HG02642 (cell line): ENCODE results near the gene DPP10.
"Not testable (repeated sequence)": the region's sequence is repeated elsewhere in the genome, so short reads cannot be mapped to it uniquely, and the experiment has no call there.

ENCODE experiments used
- ATAC-seq: cut with Tn5 transposase; IDR thresholded peaks from one replicate; pipeline ENCODE4 v1.9.1; 2021; ENCODE audit warnings: mild to moderate bottlenecking; ENCODE audit not compliant: unreplicated experiment, poor library complexity

Gene DPP10

DNA sequence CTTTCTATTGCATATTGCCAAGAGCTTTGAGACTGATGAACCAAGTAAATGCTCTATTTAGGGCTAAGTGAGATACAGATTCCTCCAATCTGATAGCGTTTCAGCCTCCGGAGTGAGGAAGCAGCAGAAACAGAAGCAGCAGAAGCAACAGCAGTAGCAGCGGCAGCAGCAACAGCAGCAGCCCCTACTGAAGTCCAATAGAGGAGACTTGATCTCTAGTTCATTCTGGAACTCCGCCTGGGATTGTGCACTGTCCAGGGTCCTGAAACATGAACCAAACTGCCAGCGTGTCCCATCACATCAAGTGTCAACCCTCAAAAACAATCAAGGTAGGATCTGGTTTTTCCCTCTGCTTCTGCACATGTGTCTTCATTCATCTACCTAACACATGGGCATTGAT lies at the start of gene DPP10:
DPP10 (plus strand) TSS at position 132 of the 400 bp plus-strand sequence.
- no peak for ATAC-seq

DNA sequence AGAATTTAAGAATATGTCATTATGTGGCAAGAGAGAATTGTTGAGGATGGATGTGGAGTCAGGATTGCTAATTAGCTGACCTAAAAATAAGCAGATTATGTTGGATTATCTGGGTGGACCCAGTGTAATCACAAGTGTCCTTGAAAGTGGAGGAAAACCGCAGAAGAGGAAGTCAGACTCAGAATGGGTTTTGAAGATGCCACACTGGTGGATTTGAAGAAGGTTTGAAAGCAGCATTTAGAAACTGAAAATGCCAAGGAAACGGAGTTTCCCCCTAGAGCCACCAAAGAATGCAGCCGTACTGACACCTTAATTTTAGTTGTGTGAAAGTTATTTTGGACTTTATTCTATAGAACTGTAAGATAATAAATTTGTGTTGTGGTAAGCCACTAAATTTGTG lies 41.6 kb upstream of the DPP10 start:
- ATAC-seq = no peak

DNA sequence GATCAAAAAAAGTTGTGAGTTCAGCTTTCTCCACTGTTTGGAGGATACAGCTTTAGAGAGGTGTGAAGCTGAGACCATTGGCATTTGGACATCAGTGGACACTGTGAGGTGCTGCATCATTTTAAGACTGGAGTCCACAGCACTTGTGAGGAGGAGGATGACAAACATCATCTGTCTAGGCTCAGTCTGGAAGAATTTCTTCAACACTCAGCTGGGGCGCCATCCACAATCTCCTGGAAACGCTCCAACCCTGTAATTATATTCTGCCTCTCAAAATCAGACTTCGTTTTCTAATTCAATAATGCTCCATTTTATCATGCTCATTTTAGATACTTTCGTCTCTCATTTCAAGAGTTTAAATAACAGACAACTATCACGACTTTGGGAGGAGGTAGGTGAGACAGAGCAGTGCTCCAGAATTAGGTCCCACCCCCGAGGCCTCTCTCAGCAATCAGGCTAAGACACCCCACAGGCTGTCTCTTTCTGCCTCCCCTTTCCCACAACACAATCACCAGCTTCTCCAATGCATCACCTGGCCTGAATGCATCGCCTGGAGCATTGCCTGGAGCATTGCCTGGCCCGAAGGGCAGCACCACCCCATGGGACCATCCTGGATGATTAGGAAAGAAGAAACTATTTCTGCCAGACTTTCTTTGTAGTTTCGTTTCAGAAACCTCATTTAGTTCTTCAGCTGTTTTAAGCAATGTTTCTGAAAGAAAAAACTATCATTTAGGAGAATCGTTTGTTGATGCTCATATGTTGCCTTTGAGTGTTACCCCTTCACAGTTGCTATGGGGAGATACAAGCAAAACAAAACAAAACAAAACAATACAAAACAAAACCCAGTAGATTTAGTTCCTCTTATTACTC lies 37.0 kb upstream of the DPP10 start:
- ATAC-seq = no peak

DNA sequence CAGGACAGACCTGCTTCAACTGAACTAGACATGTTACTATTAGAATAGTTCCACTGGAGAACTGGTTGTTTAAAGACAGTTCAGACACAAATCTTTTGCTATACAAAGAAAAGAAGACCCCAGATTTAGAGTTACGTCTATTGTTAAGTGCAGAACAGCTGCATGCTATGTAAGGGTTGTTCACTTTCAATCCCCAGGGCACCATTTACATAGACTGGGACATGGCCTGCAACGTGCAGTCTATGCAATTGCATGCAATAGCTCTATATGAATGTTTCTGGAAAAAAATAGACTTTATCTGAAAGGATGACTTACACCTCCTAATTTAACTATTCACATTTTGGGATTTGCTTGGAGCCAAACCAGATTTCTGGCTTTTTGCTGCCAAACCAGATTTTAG lies 36.1 kb upstream of the DPP10 start:
- no peak for ATAC-seq

DNA sequence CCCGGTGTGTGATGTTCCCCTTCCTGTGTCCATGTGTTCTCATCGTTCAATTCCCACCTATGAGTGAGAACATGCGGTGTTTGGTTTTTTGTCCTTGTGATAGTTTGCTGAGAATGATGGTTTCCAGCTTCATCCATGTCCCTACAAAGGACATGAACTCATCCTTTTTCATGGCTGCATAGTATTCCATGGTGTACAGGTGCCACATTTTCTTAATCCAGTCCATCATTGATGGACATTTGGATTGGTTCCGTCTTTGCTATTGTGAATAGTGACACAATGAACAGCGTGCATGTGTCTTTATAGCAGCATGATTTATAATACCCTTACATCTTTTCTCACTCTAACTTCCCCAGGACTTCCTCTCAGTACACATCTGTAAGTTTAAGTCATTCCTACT lies 35.1 kb upstream of the DPP10 start:
- ATAC-seq = not testable (repeated sequence)

DNA sequence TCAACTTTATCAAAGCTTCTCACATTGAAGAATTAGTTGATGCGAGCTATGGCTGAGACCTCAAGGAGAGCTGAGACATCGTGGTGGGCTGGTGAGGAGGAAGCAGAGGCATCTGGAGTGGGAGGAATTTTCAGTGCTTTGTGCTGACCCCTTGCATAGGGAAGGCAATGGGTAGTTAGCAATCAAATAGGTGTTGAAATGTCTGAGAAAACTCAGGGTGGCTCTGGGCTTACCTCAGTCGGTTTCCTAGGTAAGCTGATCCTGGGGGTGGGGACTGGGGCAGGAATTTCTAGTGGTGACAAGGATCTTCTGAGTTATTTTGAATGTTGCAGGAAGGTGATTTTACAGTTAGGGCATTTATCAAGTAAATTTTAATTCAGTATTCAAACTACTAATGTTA lies 20.7 kb upstream of the DPP10 start:
- no peak for ATAC-seq

DNA sequence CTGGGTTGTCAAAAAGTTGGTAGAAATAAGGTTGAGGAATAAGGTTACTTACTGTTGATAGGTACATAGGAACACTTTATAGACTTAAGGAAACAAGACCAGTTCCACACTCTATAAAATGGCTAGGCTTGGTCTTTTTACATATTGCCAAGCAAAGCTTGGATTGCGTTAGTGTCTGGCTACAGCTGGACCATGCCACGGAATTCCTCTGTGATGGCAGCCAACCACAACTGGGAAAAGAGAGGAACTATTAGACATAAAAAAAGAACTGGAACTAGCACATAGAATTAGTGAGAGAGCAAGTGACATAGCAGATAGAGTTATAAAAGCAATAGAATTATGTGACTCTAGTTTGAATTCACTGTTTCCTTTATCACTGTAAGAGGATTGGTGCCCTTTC lies 17.7 kb upstream of the DPP10 start:
- no peak for ATAC-seq

DNA sequence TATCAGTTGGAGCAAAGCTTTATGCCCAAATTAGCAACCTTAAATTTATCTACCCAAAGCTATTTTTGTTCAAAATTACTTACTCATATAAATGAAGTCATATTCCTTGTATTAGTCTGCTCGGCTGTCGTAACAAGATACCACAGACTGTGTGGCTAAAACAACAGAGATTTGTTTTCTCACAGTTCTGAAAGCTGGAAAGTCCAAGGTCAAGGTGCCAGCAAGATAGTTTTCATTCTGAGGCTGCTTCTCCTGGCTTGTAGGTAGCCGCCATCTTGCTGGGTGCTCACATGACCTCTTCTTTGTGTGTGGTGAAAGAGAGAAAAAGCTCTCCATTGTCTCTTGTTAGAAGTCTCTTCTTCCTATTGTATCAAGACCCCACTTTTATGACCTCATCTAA lies 15.7 kb upstream of the DPP10 start:
- ATAC-seq = no peak

DNA sequence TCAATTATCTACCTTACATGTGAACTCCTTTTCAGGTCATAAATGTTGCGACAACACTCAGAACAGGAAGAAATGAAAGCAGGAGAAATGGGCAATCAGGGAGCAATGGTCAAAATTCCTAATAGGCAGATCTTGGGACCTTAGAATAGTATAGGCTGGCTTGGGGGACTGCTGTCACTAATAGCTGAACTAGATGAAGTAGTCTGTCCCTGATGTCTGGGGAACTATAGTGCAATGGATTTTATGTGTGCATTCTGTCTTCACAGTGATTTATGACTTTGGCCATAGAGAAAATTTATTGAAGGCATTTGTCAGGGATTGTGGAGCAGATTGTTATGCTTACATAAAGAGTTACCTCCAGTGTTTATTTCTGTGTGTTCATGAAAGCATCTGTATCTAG lies 6.1 kb upstream of the DPP10 start:
- no peak for ATAC-seq

DNA sequence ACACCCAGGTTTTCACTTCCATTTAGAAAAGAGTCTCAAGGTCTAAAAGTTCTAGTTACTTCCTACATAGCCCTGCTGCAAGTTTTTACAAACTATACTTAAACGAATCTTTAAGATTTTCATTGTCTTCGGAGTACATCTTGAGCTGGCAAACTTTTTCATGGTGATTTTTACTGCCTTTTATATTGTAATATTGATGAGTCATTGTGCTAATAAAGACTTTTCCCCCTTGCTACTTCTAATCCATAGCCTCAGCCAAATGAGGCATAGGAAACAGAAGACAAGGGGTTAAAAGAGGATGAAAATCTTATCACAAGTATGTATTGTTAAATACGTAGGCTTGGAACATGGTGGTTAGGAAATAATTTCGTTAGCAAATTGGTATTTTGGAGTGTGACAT lies 4.1 kb downstream of the DPP10 start:
- ATAC-seq = no peak

DNA sequence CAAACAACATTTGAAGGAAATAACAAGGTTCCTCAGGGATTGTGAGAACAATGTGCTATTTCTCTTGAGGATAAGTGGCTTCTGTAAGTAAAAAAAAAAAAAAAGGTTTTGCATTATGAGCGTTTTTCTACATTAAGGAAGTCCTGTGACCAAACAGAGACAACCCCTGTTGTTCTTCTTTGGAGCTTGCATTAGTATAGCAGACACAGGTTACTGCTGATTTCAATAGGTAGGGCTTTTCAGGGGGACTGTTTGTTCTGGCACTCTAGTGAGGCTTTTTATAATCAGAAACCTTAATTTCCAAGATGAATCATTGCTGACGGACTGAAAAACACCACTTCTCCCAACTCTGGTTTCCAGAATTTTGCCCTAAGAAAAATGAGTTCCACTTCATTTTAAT lies 8.2 kb downstream of the DPP10 start:
- no peak for ATAC-seq

DNA sequence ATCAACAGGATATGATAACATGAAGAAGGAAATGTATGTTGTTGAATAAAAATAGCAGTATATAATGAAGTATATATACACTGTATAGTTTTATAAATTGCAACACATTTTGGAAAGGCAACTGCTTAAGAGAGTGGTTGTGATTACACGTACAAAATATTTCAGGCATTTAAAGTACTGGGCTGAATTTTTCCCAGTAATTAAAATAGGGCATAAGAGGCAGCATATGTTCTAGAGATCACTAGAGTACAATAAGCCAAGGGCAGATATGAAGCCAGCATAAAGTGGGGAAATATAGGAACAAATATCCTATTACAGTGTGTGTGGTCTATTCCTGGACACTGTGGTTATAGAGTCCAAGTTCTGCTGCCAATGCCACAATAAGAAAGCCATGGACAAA lies 14.1 kb downstream of the DPP10 start:
- no peak for ATAC-seq

DNA sequence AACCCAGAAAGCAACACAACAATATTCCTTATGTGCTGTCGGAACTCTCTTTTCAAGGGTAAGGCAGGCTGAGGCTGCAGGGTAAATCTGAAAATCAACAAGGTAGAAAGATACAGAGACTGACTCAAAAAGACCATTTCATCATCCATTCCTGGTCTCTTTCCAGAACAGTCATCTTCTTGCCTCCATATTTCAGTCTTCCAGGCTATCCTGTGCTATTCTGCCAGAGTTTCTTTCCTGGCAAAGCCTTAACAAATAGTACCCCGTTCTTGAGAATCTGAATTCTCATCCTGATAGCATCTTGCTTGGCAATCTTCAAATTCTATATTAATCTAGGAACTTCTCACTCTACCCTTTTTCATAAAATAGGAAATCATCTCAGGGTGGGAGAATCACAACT lies 15.5 kb downstream of the DPP10 start:
- ATAC-seq = no peak

DNA sequence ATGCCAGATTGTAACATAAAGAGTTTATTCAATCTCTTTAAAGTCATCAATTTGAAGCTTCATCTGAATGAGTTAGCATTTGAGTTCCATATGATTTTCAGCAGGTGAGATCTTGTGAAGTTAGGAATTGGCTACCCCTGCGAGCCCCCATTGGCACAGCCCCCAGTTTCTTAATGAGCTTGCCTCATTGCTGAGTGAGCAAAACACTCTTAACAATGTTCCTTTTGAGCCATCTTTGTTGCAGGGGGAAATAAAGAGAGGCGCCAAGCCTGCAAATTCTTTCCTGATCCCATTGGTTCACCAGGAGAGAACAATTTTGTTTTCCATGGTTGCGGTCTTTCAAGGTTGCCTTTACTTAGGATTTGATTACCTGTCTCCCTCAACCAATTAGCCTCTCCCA lies 18.7 kb downstream of the DPP10 start:
- ATAC-seq = no peak

DNA sequence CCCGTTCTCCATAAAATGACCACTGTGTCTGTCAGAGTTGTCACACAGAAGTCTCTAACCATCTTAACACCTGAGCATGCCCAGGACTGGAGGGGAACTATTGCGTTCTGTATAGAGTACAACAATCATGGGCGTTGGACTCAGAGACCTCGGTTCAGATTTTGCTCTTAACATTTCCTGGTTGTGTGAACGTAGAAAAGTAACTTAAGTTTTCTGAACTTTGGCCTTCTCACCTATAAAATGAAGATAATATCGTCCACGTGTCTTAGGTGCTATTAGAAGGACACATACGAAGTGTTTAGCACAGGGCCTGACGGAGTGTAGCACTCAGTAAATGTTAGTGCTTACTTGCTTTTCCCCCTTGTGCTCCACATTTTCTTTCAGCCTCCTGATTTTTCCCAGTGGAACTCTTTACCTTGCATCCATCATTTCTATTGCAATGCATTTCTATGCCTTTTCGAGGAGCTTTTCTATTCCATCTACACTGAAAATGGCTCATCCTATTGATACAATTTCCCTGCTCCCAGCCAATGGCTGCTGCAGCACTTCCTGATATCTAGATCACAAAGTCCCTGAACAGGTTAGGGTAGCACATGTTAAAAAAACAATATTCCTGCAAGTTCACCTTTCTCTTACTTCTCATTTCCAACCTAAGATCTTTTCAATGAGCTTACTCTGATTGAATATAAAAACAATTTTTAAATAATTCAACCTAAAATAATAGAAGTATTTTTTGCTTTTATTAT lies 22.7 kb downstream of the DPP10 start:
- ATAC-seq = no peak

DNA sequence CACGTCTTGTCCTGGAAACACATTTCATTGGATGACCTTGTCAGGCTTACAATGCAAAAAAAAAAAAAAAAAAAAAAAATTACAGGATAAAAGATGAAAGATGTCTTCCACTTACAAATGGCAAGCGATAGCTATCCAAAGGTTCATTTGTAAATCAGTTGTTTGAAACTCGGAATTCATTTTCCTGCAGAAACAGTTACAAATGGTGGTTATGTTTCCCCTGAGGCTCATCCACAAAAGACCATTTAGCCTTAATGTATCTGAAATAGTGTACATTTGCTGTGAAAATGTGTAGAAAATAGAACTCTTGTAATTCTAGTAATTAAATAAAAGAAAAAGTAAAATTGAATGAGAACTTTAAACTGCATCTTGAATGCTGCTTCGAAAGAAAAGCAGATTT lies 25.9 kb downstream of the DPP10 start:
- no peak for ATAC-seq

DNA sequence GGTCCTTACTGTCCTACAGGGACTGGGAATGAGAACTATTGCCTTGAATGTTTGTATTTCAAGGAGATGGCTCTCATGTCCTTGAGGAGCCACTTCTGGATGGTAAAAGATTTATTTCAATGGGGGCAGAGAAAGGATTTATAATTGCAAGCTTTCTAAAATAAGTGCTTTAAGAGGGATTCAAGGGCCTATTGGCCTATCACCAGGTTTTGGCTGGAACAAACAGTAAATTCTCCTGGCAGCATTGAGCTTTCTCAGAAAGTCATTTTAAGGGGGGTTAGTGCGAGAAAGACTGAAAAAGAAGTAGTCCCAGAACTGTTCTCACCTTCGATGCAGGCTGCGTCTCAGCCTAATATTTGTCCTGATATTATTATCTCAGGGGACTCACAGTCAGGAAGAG lies 29.8 kb downstream of the DPP10 start:
- no peak for ATAC-seq

DNA sequence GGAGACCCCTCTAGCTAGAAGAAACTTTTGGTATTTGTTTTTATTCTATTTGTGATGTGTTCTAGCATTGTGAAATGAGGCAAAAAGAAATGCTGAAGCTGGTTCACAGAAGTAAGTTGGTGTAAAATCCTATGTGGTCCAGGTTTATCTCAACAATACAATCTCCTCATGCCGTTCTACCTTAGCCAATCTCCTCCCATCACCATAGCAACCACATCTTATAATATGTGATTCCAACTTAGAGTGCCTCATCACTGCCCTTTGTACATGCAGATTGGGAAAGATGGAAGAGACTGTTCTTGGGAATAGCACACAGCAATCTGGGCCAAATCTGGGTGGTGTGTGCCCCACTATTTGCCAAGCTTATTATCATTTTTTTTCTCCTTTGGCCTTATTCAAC lies 30.3 kb downstream of the DPP10 start:
- ATAC-seq = no peak

DNA sequence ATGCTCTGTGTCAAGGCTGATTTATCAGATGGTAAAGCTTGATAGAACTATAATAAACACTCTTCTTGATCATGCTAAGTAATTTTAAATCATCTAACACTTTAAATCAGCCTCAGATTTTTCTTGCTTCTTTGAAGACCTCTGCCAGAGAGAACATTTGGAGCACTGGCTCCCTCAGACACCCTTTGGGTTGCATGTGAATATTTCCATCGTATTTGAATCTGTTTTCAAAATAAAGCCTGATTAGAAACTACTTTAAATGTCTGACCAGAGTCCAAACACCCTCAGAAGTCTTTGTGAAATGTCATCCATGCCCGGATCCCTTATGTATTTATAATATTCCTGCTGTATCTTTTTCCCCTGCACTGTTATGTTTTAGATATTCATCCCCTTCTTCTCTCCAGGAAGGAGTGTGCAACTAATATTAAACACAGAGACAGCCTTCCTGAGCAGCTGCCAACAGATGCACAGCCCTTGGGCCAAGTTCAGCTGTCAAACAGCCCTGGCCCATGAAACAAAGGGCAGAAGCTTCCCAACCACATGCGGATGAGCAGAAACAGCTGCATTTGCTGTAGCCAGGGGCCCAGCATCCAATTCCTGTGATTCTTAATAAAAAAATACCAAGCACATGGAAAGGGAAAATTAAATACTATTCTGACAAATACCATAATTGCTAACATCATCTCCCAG lies 46.5 kb downstream of the DPP10 start:
- ATAC-seq = no peak

DNA sequence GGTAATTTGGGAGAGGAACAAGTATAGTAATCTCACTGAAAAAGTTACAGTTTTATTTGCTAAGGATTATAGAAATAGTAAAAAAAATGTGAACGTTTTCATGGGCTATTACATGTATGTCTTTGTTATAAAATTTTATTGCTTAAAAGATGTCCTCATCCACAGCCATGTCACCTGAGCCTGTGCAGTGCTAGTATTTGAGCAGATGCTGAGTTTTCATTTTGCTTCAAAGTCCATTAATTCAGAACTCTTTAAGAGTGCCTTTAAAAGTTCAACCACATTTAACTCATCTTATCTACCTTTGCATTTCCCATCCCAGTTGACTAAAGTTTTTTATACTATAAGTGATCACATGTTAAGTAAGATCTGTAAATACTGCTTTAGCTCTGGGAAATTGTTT lies 52.6 kb downstream of the DPP10 start:
- ATAC-seq = no peak

DNA sequence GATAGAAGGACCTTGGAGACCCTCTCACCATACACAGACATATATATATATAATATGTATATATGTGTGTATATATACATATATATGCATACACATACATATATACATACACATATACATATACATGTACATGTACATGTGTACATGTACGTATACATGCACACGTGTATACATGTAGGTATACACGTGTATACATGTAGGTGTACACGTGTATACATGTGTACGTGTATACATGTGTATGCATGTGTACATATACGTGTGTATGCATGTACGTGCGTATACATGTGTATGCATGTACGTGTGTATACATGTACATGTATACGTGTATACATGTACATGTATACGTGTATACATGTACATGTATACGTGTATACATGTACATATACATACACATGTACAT lies 54.5 kb downstream of the DPP10 start:
- no peak for ATAC-seq
